GM18519 (cell line): ENCODE results near the gene PRKAG3.
"Not testable (repeated sequence)": the region's sequence is repeated elsewhere in the genome, so short reads cannot be mapped to it uniquely, and the experiment has no call there.

ENCODE experiments used
- ATAC-seq: cut with Tn5 transposase; IDR thresholded peaks from one replicate; pipeline ENCODE4 v1.9.1; 2021; ENCODE audit warnings: mild to moderate bottlenecking, moderate library complexity; ENCODE audit not compliant: unreplicated experiment, low FRiP score

The PRKAG3 gene

GRCh38 chr2:218788529-218789255, 42.9 kb downstream of the PRKAG3 start:
- ATAC-seq, result no peak

- no peak for ATAC-seq
Observed at GRCh38 chr2:218786133-218786532, 45.5 kb downstream of the PRKAG3 start.

- no peak for ATAC-seq
Observed at GRCh38 chr2:218785103-218785502, 46.5 kb downstream of the PRKAG3 start.

GRCh38 chr2:218783688-218784087, 47.9 kb downstream of the PRKAG3 start:
- ATAC-seq, result no peak

- no peak for ATAC-seq
Observed at GRCh38 chr2:218782528-218782844, 49.1 kb downstream of the PRKAG3 start.

- no peak for ATAC-seq
Observed at GRCh38 chr2:218781691-218782527, 49.7 kb downstream of the PRKAG3 start, which contains the start of gene CYP27A1. Gene CYP27A1, plus strand, starts transcription at chr2:218782147. Its CDS starts 36 bp downstream, at chr2:218782183.

- ATAC-seq, result no peak
Observed at GRCh38 chr2:218780851-218781690, 50.5 kb downstream of the PRKAG3 start.

- no peak for ATAC-seq
Observed at GRCh38 chr2:218780046-218780445, 51.6 kb downstream of the PRKAG3 start.

- ATAC-seq, result no peak
Observed at GRCh38 chr2:218777276-218777990, 54.2 kb downstream of the PRKAG3 start.

- no peak for ATAC-seq
Observed at GRCh38 chr2:218776488-218776887, 55.1 kb downstream of the PRKAG3 start.

- no peak for ATAC-seq
Observed at GRCh38 chr2:218773881-218774280, 57.7 kb downstream of the PRKAG3 start.

GRCh38 chr2:218772759-218773158, 58.8 kb downstream of the PRKAG3 start:
- ATAC-seq, result not testable (repeated sequence)
